Measurements from ENCODE around the gene APOC1. TPM values are rescaled to one million over a fixed set of nuclear protein-coding genes. Genes with fewer than 3 reads are reported as not detected.
A peak's percentile ranks its signal among the peaks of the same experiment; 100 is the strongest.
"Not testable (repeated sequence)": the region's sequence is repeated elsewhere in the genome, so short reads cannot be mapped to it uniquely, and the experiment has no call there.

APOC1 gene
- 58.2 TPM for polyA plus RNA-seq (2013, experiment 1 of 2)
- 52.9 TPM for polyA plus RNA-seq (2013, experiment 2 of 2)

GRCh38 chr19:44914433-44915206 is at the start of gene APOC1:
Gene APOC1 (plus strand): TSS chr19:44914608. CDS start chr19:44914892, 284 bp downstream.
- peak within 1 kb of the TSS; percentile 91 for H3K27ac ChIP-seq (ENCODE audit: low read depth, low read length, severe bottlenecking)
- not testable (repeated sequence) for H3K9me3 ChIP-seq (ENCODE audit: control insufficient read depth, low read length); H3K36me3 ChIP-seq (ENCODE audit: control insufficient read depth, insufficient read depth, low read length)
- 3 to 4% methylated on average over 12 to 16 of the region's 28 CpGs for WGBS, 2 experiments (ENCODE audit: insufficient coverage in 2 of 2)
- peak within 1 kb of the TSS; percentile 46 for H3K4me3 ChIP-seq (ENCODE audit: extremely low read depth, insufficient read depth, low read length, poor library complexity, severe bottlenecking)
- peaks cover 22% of the 10 kb centered on the region for H3K4me1 ChIP-seq (ENCODE audit: control insufficient read depth, insufficient read depth, low read length, poor library complexity, severe bottlenecking)

- peaks cover 87% of the 10 kb centered on the region for H3K36me3 ChIP-seq (ENCODE audit: control insufficient read depth, insufficient read depth, low read length)
- H3K4me1 ChIP-seq (ENCODE audit: control insufficient read depth, insufficient read depth, low read length, poor library complexity, severe bottlenecking), result no peaks in the 10 kb centered on the region
- H3K27ac ChIP-seq (ENCODE audit: low read depth, low read length, severe bottlenecking), result no peak overlapping the region
- WGBS, 2 experiments (ENCODE audit: insufficient coverage in 2 of 2), result 97 to 98% methylated on average over 26 to 27 of the region's 27 CpGs
- no peaks in the 10 kb centered on the region for H3K9me3 ChIP-seq (ENCODE audit: control insufficient read depth, low read length)
- no peak overlapping the region for H3K4me3 ChIP-seq (ENCODE audit: extremely low read depth, insufficient read depth, low read length, poor library complexity, severe bottlenecking)
Measured at GRCh38 chr19:44865196-44865767, 49.1 kb upstream of the APOC1 start.

GRCh38 chr19:44866664-44867063 is 47.7 kb upstream of the APOC1 start:
- Histone ChIP-seq H3K4me3 (ENCODE audit: extremely low read depth, insufficient read depth, low read length, poor library complexity, severe bottlenecking) (no peak overlapping the region), H3K9me3 (ENCODE audit: control insufficient read depth, low read length) (no peaks in the 10 kb centered on the region), H3K36me3 (ENCODE audit: control insufficient read depth, insufficient read depth, low read length) (peaks cover 86% of the 10 kb centered on the region), H3K4me1 (ENCODE audit: control insufficient read depth, insufficient read depth, low read length, poor library complexity, severe bottlenecking) (no peaks in the 10 kb centered on the region), H3K27ac (ENCODE audit: low read depth, low read length, severe bottlenecking) (no peak overlapping the region)
- 92 to 100% methylated on average over 4 of the region's 4 CpGs for WGBS, 2 experiments (ENCODE audit: insufficient coverage in 2 of 2)

GRCh38 chr19:44867578-44867977 is 46.8 kb upstream of the APOC1 start:
- peaks cover 86% of the 10 kb centered on the region for H3K36me3 ChIP-seq (ENCODE audit: control insufficient read depth, insufficient read depth, low read length)
- 92 to 95% methylated on average over 12 of the region's 12 CpGs for WGBS, 2 experiments (ENCODE audit: insufficient coverage in 2 of 2)

GRCh38 chr19:44869733-44870470 is 44.5 kb upstream of the APOC1 start:
- H3K27ac ChIP-seq (ENCODE audit: low read depth, low read length, severe bottlenecking), result no peak overlapping the region
- WGBS, 2 experiments (ENCODE audit: insufficient coverage in 2 of 2), result 96 to 97% methylated on average over 12 of the region's 13 CpGs
- H3K36me3 ChIP-seq (ENCODE audit: control insufficient read depth, insufficient read depth, low read length), result peaks cover 95% of the 10 kb centered on the region
- H3K9me3 ChIP-seq (ENCODE audit: control insufficient read depth, low read length), result no peaks in the 10 kb centered on the region
- H3K4me1 ChIP-seq (ENCODE audit: control insufficient read depth, insufficient read depth, low read length, poor library complexity, severe bottlenecking), result peaks cover 20% of the 10 kb centered on the region
- no peak overlapping the region for H3K4me3 ChIP-seq (ENCODE audit: extremely low read depth, insufficient read depth, low read length, poor library complexity, severe bottlenecking)

More at GRCh38 chr19:44867578-44867977, 46.8 kb upstream of the APOC1 start:
- no peaks in the 10 kb centered on the region for H3K4me1 ChIP-seq (ENCODE audit: control insufficient read depth, insufficient read depth, low read length, poor library complexity, severe bottlenecking)
- no peak overlapping the region for H3K27ac ChIP-seq (ENCODE audit: low read depth, low read length, severe bottlenecking)
- no peak overlapping the region for H3K4me3 ChIP-seq (ENCODE audit: extremely low read depth, insufficient read depth, low read length, poor library complexity, severe bottlenecking)
- no peaks in the 10 kb centered on the region for H3K9me3 ChIP-seq (ENCODE audit: control insufficient read depth, low read length)

GRCh38 chr19:44871809-44872208 is 42.6 kb upstream of the APOC1 start:
- Histone ChIP-seq H3K4me3 (ENCODE audit: extremely low read depth, insufficient read depth, low read length, poor library complexity, severe bottlenecking) (no peak overlapping the region), H3K36me3 (ENCODE audit: control insufficient read depth, insufficient read depth, low read length) (peaks cover 93% of the 10 kb centered on the region), H3K4me1 (ENCODE audit: control insufficient read depth, insufficient read depth, low read length, poor library complexity, severe bottlenecking) (peaks cover 37% of the 10 kb centered on the region), H3K9me3 (ENCODE audit: control insufficient read depth, low read length) (no peaks in the 10 kb centered on the region), H3K27ac (ENCODE audit: low read depth, low read length, severe bottlenecking) (no peak overlapping the region)
- WGBS, 2 experiments (ENCODE audit: insufficient coverage in 2 of 2), result 97 to 99% methylated on average over 14 of the region's 14 CpGs

- peaks cover 44% of the 10 kb centered on the region for H3K4me1 ChIP-seq (ENCODE audit: control insufficient read depth, insufficient read depth, low read length, poor library complexity, severe bottlenecking)
- H3K4me3 ChIP-seq (ENCODE audit: extremely low read depth, insufficient read depth, low read length, poor library complexity, severe bottlenecking), result no peak overlapping the region
- no peaks in the 10 kb centered on the region for H3K9me3 ChIP-seq (ENCODE audit: control insufficient read depth, low read length)
- peaks cover 93% of the 10 kb centered on the region for H3K36me3 ChIP-seq (ENCODE audit: control insufficient read depth, insufficient read depth, low read length)
- 83 to 86% methylated on average over 3 of the region's 4 CpGs for WGBS, 2 experiments (ENCODE audit: insufficient coverage in 2 of 2)
- no peak overlapping the region for H3K27ac ChIP-seq (ENCODE audit: low read depth, low read length, severe bottlenecking)
Measured at GRCh38 chr19:44872661-44873060, 41.7 kb upstream of the APOC1 start.

GRCh38 chr19:44874317-44874716 is 40.1 kb upstream of the APOC1 start:
- Histone ChIP-seq H3K27ac (ENCODE audit: low read depth, low read length, severe bottlenecking) (peak overlapping the region; percentile 95), H3K4me1 (ENCODE audit: control insufficient read depth, insufficient read depth, low read length, poor library complexity, severe bottlenecking) (peaks cover 59% of the 10 kb centered on the region), H3K4me3 (ENCODE audit: extremely low read depth, insufficient read depth, low read length, poor library complexity, severe bottlenecking) (no peak overlapping the region), H3K36me3 (ENCODE audit: control insufficient read depth, insufficient read depth, low read length) (peaks cover 95% of the 10 kb centered on the region), H3K9me3 (ENCODE audit: control insufficient read depth, low read length) (no peaks in the 10 kb centered on the region)
- WGBS, 2 experiments (ENCODE audit: insufficient coverage in 2 of 2), result 97 to 98% methylated on average over 8 to 14 of the region's 16 CpGs

- H3K36me3 ChIP-seq (ENCODE audit: control insufficient read depth, insufficient read depth, low read length), result peaks cover 89% of the 10 kb centered on the region
- WGBS, 2 experiments (ENCODE audit: insufficient coverage in 2 of 2), result 82 to 87% methylated on average over 17 to 18 of the region's 22 CpGs
Measured at GRCh38 chr19:44875666-44876451, 38.5 kb upstream of the APOC1 start.

GRCh38 chr19:44876930-44877535 is 37.4 kb upstream of the APOC1 start:
- 85 to 100% methylated on average over 1 to 3 of the region's 5 CpGs for WGBS, 2 experiments (ENCODE audit: insufficient coverage in 2 of 2)
- Histone ChIP-seq H3K27ac (ENCODE audit: low read depth, low read length, severe bottlenecking) (no peak overlapping the region), H3K4me1 (ENCODE audit: control insufficient read depth, insufficient read depth, low read length, poor library complexity, severe bottlenecking) (peaks cover 78% of the 10 kb centered on the region), H3K36me3 (ENCODE audit: control insufficient read depth, insufficient read depth, low read length) (peaks cover 89% of the 10 kb centered on the region), H3K9me3 (ENCODE audit: control insufficient read depth, low read length) (no peaks in the 10 kb centered on the region), H3K4me3 (ENCODE audit: extremely low read depth, insufficient read depth, low read length, poor library complexity, severe bottlenecking) (no peak overlapping the region)

More at GRCh38 chr19:44875666-44876451, 38.5 kb upstream of the APOC1 start:
- Histone ChIP-seq H3K9me3 (ENCODE audit: control insufficient read depth, low read length) (no peaks in the 10 kb centered on the region), H3K4me1 (ENCODE audit: control insufficient read depth, insufficient read depth, low read length, poor library complexity, severe bottlenecking) (peaks cover 66% of the 10 kb centered on the region), H3K4me3 (ENCODE audit: extremely low read depth, insufficient read depth, low read length, poor library complexity, severe bottlenecking) (no peak overlapping the region), H3K27ac (ENCODE audit: low read depth, low read length, severe bottlenecking) (peak overlapping the region; percentile 95)

All from mesodermal cell (in vitro differentiated cells).